Gastrocnemius medialis (tissue), 4 donors: Measurements from ENCODE around the gene PCF11.

Experiments
- POLR2A ChIP-seq, 2 donors: fragments of 450-650 bp; IDR thresholded peaks; one replicate each; pipeline ENCODE4 v1.6.1; 2017; ENCODE audit warnings: antibody characterized with exemption in 2 of 2, mild to moderate bottlenecking in 2 of 2, moderate library complexity in 2 of 2
- TF ChIP-seq, protein P1 (sequence below), 5 experiments: fragments of 450-650 bp in 3 of 5; fragments of 200-600 bp in 2 of 5; sonication (generic) in 2 of 5; IDR thresholded peaks in 4 of 5; conservative IDR thresholded peaks in 1 of 5; 1 replicate in 4 of 5; 2 replicates in 1 of 5; pipeline ENCODE4 v1.5.1; 2016 to 2019; ENCODE audit warnings: antibody characterized with exemption in 5 of 5, mild to moderate bottlenecking in 3 of 5, moderate library complexity in 3 of 5

DNA sequence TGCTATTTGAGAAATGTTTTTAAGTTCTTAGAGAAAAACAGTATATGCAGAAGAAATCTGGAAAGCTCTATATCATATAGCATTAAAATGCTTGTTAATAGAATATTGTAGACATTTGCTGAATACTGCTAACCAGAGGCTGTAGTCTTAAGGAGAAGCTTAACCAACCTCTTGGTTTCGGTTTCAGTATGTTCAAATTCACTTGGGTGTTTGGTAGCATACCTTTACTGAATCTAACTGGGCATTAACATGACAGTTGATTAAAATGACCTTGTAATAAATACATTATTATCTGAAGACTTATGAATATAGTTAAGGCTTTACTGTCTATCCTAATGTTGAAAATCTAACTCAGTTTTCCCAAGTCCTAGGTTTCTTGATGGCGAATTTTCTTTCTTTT is 5.4 kb downstream of the PCF11 start:
- TF ChIP-seq, protein P1, sequence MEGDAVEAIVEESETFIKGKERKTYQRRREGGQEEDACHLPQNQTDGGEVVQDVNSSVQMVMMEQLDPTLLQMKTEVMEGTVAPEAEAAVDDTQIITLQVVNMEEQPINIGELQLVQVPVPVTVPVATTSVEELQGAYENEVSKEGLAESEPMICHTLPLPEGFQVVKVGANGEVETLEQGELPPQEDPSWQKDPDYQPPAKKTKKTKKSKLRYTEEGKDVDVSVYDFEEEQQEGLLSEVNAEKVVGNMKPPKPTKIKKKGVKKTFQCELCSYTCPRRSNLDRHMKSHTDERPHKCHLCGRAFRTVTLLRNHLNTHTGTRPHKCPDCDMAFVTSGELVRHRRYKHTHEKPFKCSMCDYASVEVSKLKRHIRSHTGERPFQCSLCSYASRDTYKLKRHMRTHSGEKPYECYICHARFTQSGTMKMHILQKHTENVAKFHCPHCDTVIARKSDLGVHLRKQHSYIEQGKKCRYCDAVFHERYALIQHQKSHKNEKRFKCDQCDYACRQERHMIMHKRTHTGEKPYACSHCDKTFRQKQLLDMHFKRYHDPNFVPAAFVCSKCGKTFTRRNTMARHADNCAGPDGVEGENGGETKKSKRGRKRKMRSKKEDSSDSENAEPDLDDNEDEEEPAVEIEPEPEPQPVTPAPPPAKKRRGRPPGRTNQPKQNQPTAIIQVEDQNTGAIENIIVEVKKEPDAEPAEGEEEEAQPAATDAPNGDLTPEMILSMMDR (IDR thresholded peaks at IDR 0.05 in 4 of 5, conservative IDR thresholded peaks at IDR 0.05 in 1 of 5), result no peak
- no peak for TF ChIP-seq POLR2A (IDR thresholded peaks at IDR 0.05)
